ENCODE results near the gene MIER3. TPM values are rescaled to one million over a fixed set of nuclear protein-coding genes. Genes with fewer than 3 reads are reported as not detected.

Gene MIER3
- total and polyA plus RNA-seq, 5 donors from 2014 or later: 6.1 to 23.1 (median 7.2) TPM

- no peaks in the 10 kb centered on the region for H3K27me3 ChIP-seq (ENCODE audit: control insufficient read depth, insufficient read depth, low read length)
- no peaks in the 10 kb centered on the region for H3K4me1 ChIP-seq (ENCODE audit: control insufficient read depth, insufficient read depth, low read length, poor library complexity, severe bottlenecking)
- peak overlapping the region in 1 of 3 donors; percentile 59 for H3K27ac Mint-ChIP-seq
- DNase-seq (no peak), ATAC-seq (ENCODE audit: low read depth in 2 of 2) (no peak)
- H3K4me3 Mint-ChIP-seq: no peak overlapping the region
- H3K4me3 ChIP-seq (ENCODE audit: low read depth, low read length): no peak overlapping the region
- H3K36me3 Mint-ChIP-seq: peaks cover 47% of the 10 kb centered on the region
- H3K27ac ChIP-seq (ENCODE audit: insufficient read depth, low read length, poor library complexity, severe bottlenecking): no peak overlapping the region
- H3K9me3 Mint-ChIP-seq: no peaks in the 10 kb centered on the region
- H3K36me3 ChIP-seq (ENCODE audit: control insufficient read depth, insufficient read depth, low read length): peaks cover 84% of the 10 kb centered on the region
- no peaks in the 10 kb centered on the region for H3K9me3 ChIP-seq (ENCODE audit: control insufficient read depth in 2 of 2, low read length in 2 of 2)
- peaks cover 8 to 18% (median 11%) of the 10 kb centered on the region in 4 donors for H3K4me1 Mint-ChIP-seq
- no peaks in the 10 kb centered on the region for H3K27me3 Mint-ChIP-seq
Observed at GRCh38 chr5:56938858-56939257, 13.1 kb downstream of the MIER3 start.

GRCh38 chr5:56934325-56934724, 17.6 kb downstream of the MIER3 start:
- H3K9me3 Mint-ChIP-seq: no peaks in the 10 kb centered on the region
- H3K36me3 ChIP-seq (ENCODE audit: control insufficient read depth, insufficient read depth, low read length): peaks cover 79% of the 10 kb centered on the region
- DNase-seq: no peak

GRCh38 chr5:56922922-56923321, 29.0 kb downstream of the MIER3 start:
- H3K9me3 ChIP-seq (ENCODE audit: control insufficient read depth in 2 of 2, low read length in 2 of 2): no peaks in the 10 kb centered on the region
- no peak overlapping the region for H3K27ac ChIP-seq (ENCODE audit: insufficient read depth, low read length, poor library complexity, severe bottlenecking)
- no peak for ATAC-seq (ENCODE audit: low read depth in 2 of 2)
- H3K4me1 Mint-ChIP-seq: peaks cover 0 to 20% (median 7%) of the 10 kb centered on the region in 4 donors
- no peak overlapping the region for H3K4me3 ChIP-seq (ENCODE audit: low read depth, low read length)
- H3K4me3 Mint-ChIP-seq: no peak overlapping the region
- no peaks in the 10 kb centered on the region for H3K27me3 ChIP-seq (ENCODE audit: control insufficient read depth, insufficient read depth, low read length)
- peak overlapping the region in 2 of 3 donors; percentile 31 to 33 for H3K27ac Mint-ChIP-seq
- peaks cover 52% of the 10 kb centered on the region for H3K36me3 ChIP-seq (ENCODE audit: control insufficient read depth, insufficient read depth, low read length)
- H3K4me1 ChIP-seq (ENCODE audit: control insufficient read depth, insufficient read depth, low read length, poor library complexity, severe bottlenecking): no peaks in the 10 kb centered on the region
- peaks cover 0 to 2% (median 0%) of the 10 kb centered on the region in 7 donors for H3K9me3 Mint-ChIP-seq
- no peaks in the 10 kb centered on the region for H3K27me3 Mint-ChIP-seq
- H3K36me3 Mint-ChIP-seq: peaks cover 53% of the 10 kb centered on the region
- no peak for DNase-seq

More at GRCh38 chr5:56934325-56934724, 17.6 kb downstream of the MIER3 start:
- no peaks in the 10 kb centered on the region for H3K27me3 ChIP-seq (ENCODE audit: control insufficient read depth, insufficient read depth, low read length)
- Mint-ChIP-seq H3K4me3 (no peak overlapping the region), H3K36me3 (peaks cover 19% of the 10 kb centered on the region), H3K27me3 (no peaks in the 10 kb centered on the region), H3K27ac (no peak overlapping the region), H3K4me1 (peaks cover 0 to 8% (median 3%) of the 10 kb centered on the region in 4 donors)
- no peak for ATAC-seq (ENCODE audit: low read depth in 2 of 2)
- H3K4me3 ChIP-seq (ENCODE audit: low read depth, low read length): no peak overlapping the region
- no peaks in the 10 kb centered on the region for H3K9me3 ChIP-seq (ENCODE audit: control insufficient read depth in 2 of 2, low read length in 2 of 2)
- H3K27ac ChIP-seq (ENCODE audit: insufficient read depth, low read length, poor library complexity, severe bottlenecking): no peak overlapping the region
- H3K4me1 ChIP-seq (ENCODE audit: control insufficient read depth, insufficient read depth, low read length, poor library complexity, severe bottlenecking): no peaks in the 10 kb centered on the region

- Histone ChIP-seq H3K9me3 (ENCODE audit: control insufficient read depth in 2 of 2, low read length in 2 of 2) (no peaks in the 10 kb centered on the region), H3K4me3 (ENCODE audit: low read depth, low read length) (no peak overlapping the region), H3K27me3 (ENCODE audit: control insufficient read depth, insufficient read depth, low read length) (no peaks in the 10 kb centered on the region), H3K4me1 (ENCODE audit: control insufficient read depth, insufficient read depth, low read length, poor library complexity, severe bottlenecking) (no peaks in the 10 kb centered on the region), H3K36me3 (ENCODE audit: control insufficient read depth, insufficient read depth, low read length) (peaks cover 32% of the 10 kb centered on the region), H3K27ac (ENCODE audit: insufficient read depth, low read length, poor library complexity, severe bottlenecking) (no peak overlapping the region)
- Mint-ChIP-seq H3K36me3 (peaks cover 44% of the 10 kb centered on the region), H3K4me1 (peaks cover 0 to 16% (median 5%) of the 10 kb centered on the region in 4 donors), H3K27ac (no peak overlapping the region), H3K27me3 (no peaks in the 10 kb centered on the region), H3K9me3 (no peaks in the 10 kb centered on the region), H3K4me3 (no peak overlapping the region)
- ATAC-seq (ENCODE audit: low read depth in 2 of 2) (no peak), DNase-seq (no peak)
Observed at GRCh38 chr5:56919942-56920662, 31.8 kb downstream of the MIER3 start.

- H3K27me3 Mint-ChIP-seq: no peaks in the 10 kb centered on the region
- Histone ChIP-seq H3K4me1 (ENCODE audit: control insufficient read depth, insufficient read depth, low read length, poor library complexity, severe bottlenecking) (no peaks in the 10 kb centered on the region), H3K4me3 (ENCODE audit: low read depth, low read length) (no peak overlapping the region), H3K36me3 (ENCODE audit: control insufficient read depth, insufficient read depth, low read length) (peaks cover 17% of the 10 kb centered on the region), H3K27ac (ENCODE audit: insufficient read depth, low read length, poor library complexity, severe bottlenecking) (no peak overlapping the region), H3K27me3 (ENCODE audit: control insufficient read depth, insufficient read depth, low read length) (no peaks in the 10 kb centered on the region), H3K9me3 (ENCODE audit: control insufficient read depth in 2 of 2, low read length in 2 of 2) (no peaks in the 10 kb centered on the region)
- DNase-seq (no peak), ATAC-seq (ENCODE audit: low read depth in 2 of 2) (peak in 1 of 2 donors; percentile 16)
- H3K4me3 Mint-ChIP-seq: no peak overlapping the region
- peaks cover 32% of the 10 kb centered on the region for H3K36me3 Mint-ChIP-seq
- no peaks in the 10 kb centered on the region for H3K9me3 Mint-ChIP-seq
- peaks cover 0 to 12% (median 5%) of the 10 kb centered on the region in 4 donors for H3K4me1 Mint-ChIP-seq
- H3K27ac Mint-ChIP-seq: peak overlapping the region in 2 of 3 donors; percentile 5 to 12
Observed at GRCh38 chr5:56918054-56918453, 33.9 kb downstream of the MIER3 start.

- no peaks in the 10 kb centered on the region for H3K4me1 ChIP-seq (ENCODE audit: control insufficient read depth, insufficient read depth, low read length, poor library complexity, severe bottlenecking)
- no peaks in the 10 kb centered on the region for H3K27me3 Mint-ChIP-seq
- H3K4me3 Mint-ChIP-seq: no peak overlapping the region
- H3K36me3 Mint-ChIP-seq: peaks cover 27% of the 10 kb centered on the region
- no peak overlapping the region for H3K27ac ChIP-seq (ENCODE audit: insufficient read depth, low read length, poor library complexity, severe bottlenecking)
- H3K27ac Mint-ChIP-seq: peak overlapping the region in 1 of 3 donors; percentile 56
- no peak for ATAC-seq (ENCODE audit: low read depth in 2 of 2)
- H3K9me3 ChIP-seq (ENCODE audit: control insufficient read depth in 2 of 2, low read length in 2 of 2): no peaks in the 10 kb centered on the region
- peaks cover 0 to 12% (median 5%) of the 10 kb centered on the region in 4 donors for H3K4me1 Mint-ChIP-seq
- no peaks in the 10 kb centered on the region for H3K27me3 ChIP-seq (ENCODE audit: control insufficient read depth, insufficient read depth, low read length)
- H3K36me3 ChIP-seq (ENCODE audit: control insufficient read depth, insufficient read depth, low read length): peaks cover 12% of the 10 kb centered on the region
- no peaks in the 10 kb centered on the region for H3K9me3 Mint-ChIP-seq
- no peak for DNase-seq
- no peak overlapping the region for H3K4me3 ChIP-seq (ENCODE audit: low read depth, low read length)
Observed at GRCh38 chr5:56917534-56917933, 34.4 kb downstream of the MIER3 start.

- ATAC-seq (ENCODE audit: low read depth in 2 of 2): no peak
- Mint-ChIP-seq H3K27me3 (peaks cover 5% of the 10 kb centered on the region), H3K36me3 (peaks cover 14% of the 10 kb centered on the region), H3K4me1 (peaks cover 8 to 13% (median 12%) of the 10 kb centered on the region in 4 donors), H3K27ac (no peak overlapping the region), H3K4me3 (no peak overlapping the region), H3K9me3 (no peaks in the 10 kb centered on the region)
- H3K4me1 ChIP-seq (ENCODE audit: control insufficient read depth, insufficient read depth, low read length, poor library complexity, severe bottlenecking): peaks cover 12% of the 10 kb centered on the region
- H3K4me3 ChIP-seq (ENCODE audit: low read depth, low read length): no peak overlapping the region
- DNase-seq: no peak
- H3K9me3 ChIP-seq (ENCODE audit: control insufficient read depth in 2 of 2, low read length in 2 of 2): no peaks in the 10 kb centered on the region
- H3K36me3 ChIP-seq (ENCODE audit: control insufficient read depth, insufficient read depth, low read length): no peaks in the 10 kb centered on the region
- no peaks in the 10 kb centered on the region for H3K27me3 ChIP-seq (ENCODE audit: control insufficient read depth, insufficient read depth, low read length)
- H3K27ac ChIP-seq (ENCODE audit: insufficient read depth, low read length, poor library complexity, severe bottlenecking): no peak overlapping the region
Observed at GRCh38 chr5:56914678-56915077, 37.2 kb downstream of the MIER3 start.

- DNase-seq: no peak
- Histone ChIP-seq H3K27ac (ENCODE audit: insufficient read depth, low read length, poor library complexity, severe bottlenecking) (no peak overlapping the region), H3K36me3 (ENCODE audit: control insufficient read depth, insufficient read depth, low read length) (no peaks in the 10 kb centered on the region), H3K9me3 (ENCODE audit: control insufficient read depth in 2 of 2, low read length in 2 of 2) (no peaks in the 10 kb centered on the region), H3K27me3 (ENCODE audit: control insufficient read depth, insufficient read depth, low read length) (no peaks in the 10 kb centered on the region), H3K4me1 (ENCODE audit: control insufficient read depth, insufficient read depth, low read length, poor library complexity, severe bottlenecking) (peaks cover 19% of the 10 kb centered on the region), H3K4me3 (ENCODE audit: low read depth, low read length) (no peak overlapping the region)
- no peaks in the 10 kb centered on the region for H3K9me3 Mint-ChIP-seq
- no peak overlapping the region for H3K4me3 Mint-ChIP-seq
- H3K27me3 Mint-ChIP-seq: peaks cover 5% of the 10 kb centered on the region
- ATAC-seq (ENCODE audit: low read depth in 2 of 2): no peak
- peaks cover 10 to 17% (median 14%) of the 10 kb centered on the region in 4 donors for H3K4me1 Mint-ChIP-seq
- no peak overlapping the region for H3K27ac Mint-ChIP-seq
- peaks cover 14% of the 10 kb centered on the region for H3K36me3 Mint-ChIP-seq
Observed at GRCh38 chr5:56913766-56914165, 38.2 kb downstream of the MIER3 start.

Measured in CD4-positive, CD25-positive, alpha-beta regulatory T cell (primary cell).